K562 (cell line): ENCODE measurements around the gene MRNIP. TPM values are rescaled to one million over a fixed set of nuclear protein-coding genes. Genes with fewer than 3 reads are reported as not detected.

Experiments
- ARID1B ChIP-seq: fragments of 450-650 bp; IDR thresholded peaks from 2 replicates; pipeline ENCODE4 v1.6.1; 2016; ENCODE audit warnings: antibody characterized with exemption, mild to moderate bottlenecking, inconsistent platforms
- CHCHD3 ChIP-seq: fragments of 250-450 bp; sonication (Bioruptor Pico); IDR thresholded peaks from 2 replicates; pipeline ENCODE4 v2.1.2; 2022; ENCODE audit warnings: mild to moderate bottlenecking
- CHD4 ChIP-seq: fragments of 200-600 bp; sonication (generic); IDR thresholded peaks from 3 replicates; pipeline ENCODE4 v1.6.1; 2012; ENCODE audit warnings: low read depth, mild to moderate bottlenecking, mixed read lengths, low read length, inconsistent platforms; ENCODE audit not compliant: insufficient read depth, insufficient replicate concordance, poor library complexity, severe bottlenecking
- CSDE1 ChIP-seq, 2 experiments: fragments of 450-650 bp; IDR thresholded peaks; 2 replicates each; pipeline ENCODE4 v1.6.1; 2016; ENCODE audit warnings: mild to moderate bottlenecking in 1 of 2
- DIDO1 ChIP-seq: fragments of 450-650 bp; IDR thresholded peaks from 2 replicates; pipeline ENCODE4 v1.6.1; 2016; ENCODE audit warnings: low read depth, missing biosample characterization, missing genetic modification characterization
- E2F4 ChIP-seq: sonication (generic); formaldehyde crosslinking; IDR thresholded peaks from 2 replicates; pipeline ENCODE4 v1.8.0; 2022; ENCODE audit warnings: mild to moderate bottlenecking, low read depth, missing genetic modification reagents
- EGR1 ChIP-seq: fragments of 450-650 bp; conservative IDR thresholded peaks from 2 replicates; pipeline ENCODE4 v1.6.1; 2017; ENCODE audit warnings: mild to moderate bottlenecking
- ETS1 ChIP-seq: conservative IDR thresholded peaks from 2 replicates; pipeline ENCODE4 v1.6.1; 2011; ENCODE audit warnings: low read depth, mild to moderate bottlenecking, low read length; ENCODE audit not compliant: control insufficient read depth
- FOXK1 ChIP-seq: sonication (generic); formaldehyde crosslinking; IDR thresholded peaks from 2 replicates; pipeline ENCODE4 v1.8.0; 2022; ENCODE audit warnings: missing genetic modification reagents, mild to moderate bottlenecking, borderline replicate concordance
- HNRNPUL1 ChIP-seq: fragments of 200-400 bp; formaldehyde crosslinking; IDR thresholded peaks from 2 replicates; pipeline ENCODE4 v1.6.1; 2017; ENCODE audit warnings: low read length
- KDM2B ChIP-seq: fragments of 250-450 bp; sonication (Bioruptor Pico); IDR thresholded peaks from 2 replicates; pipeline ENCODE4 v1.8.0; 2021; ENCODE audit warnings: mild to moderate bottlenecking, moderate library complexity
- KLF13 ChIP-seq: fragments of 450-650 bp; IDR thresholded peaks from 2 replicates; pipeline ENCODE4 v1.6.1; 2016; ENCODE audit warnings: missing genetic modification characterization, low read depth, mild to moderate bottlenecking, missing compliant biosample characterization, moderate library complexity, borderline replicate concordance
- POLR3A ChIP-seq: IDR thresholded peaks from 2 replicates; pipeline ENCODE4 v1.6.1; 2011; ENCODE audit warnings: borderline replicate concordance, mild to moderate bottlenecking, moderate library complexity; ENCODE audit not compliant: insufficient read length, insufficient read depth; ENCODE audit errors: extremely low read depth
- POLR3G ChIP-seq: IDR thresholded peaks from 2 replicates; pipeline ENCODE4 v1.6.1; 2011; ENCODE audit not compliant: insufficient read length, insufficient replicate concordance; ENCODE audit errors: extremely low read depth
- PYGO2 ChIP-seq: fragments of 450-650 bp; IDR thresholded peaks from 2 replicates; pipeline ENCODE4 v1.6.1; 2016; ENCODE audit warnings: mild to moderate bottlenecking, missing genetic modification characterization, moderate library complexity, missing compliant biosample characterization
- RAD51 ChIP-seq: fragments of 450-650 bp; IDR thresholded peaks from 2 replicates; pipeline ENCODE4 v1.7.1; 2016; ENCODE audit warnings: low read depth, mild to moderate bottlenecking, borderline replicate concordance
- SIN3B ChIP-seq: fragments of 450-650 bp; IDR thresholded peaks from 2 replicates; pipeline ENCODE4 v1.6.1; 2017; ENCODE audit warnings: low read depth, mild to moderate bottlenecking, moderate library complexity
- SMAD4 ChIP-seq: fragments of 250-450 bp; sonication (Bioruptor Pico); conservative IDR thresholded peaks from 2 replicates; pipeline ENCODE4 v1.8.0; 2021; ENCODE audit warnings: inconsistent platforms, mild to moderate bottlenecking, moderate library complexity
- TBL1XR1 ChIP-seq, 2 experiments: IDR thresholded peaks; 2 replicates each; pipeline ENCODE4 v1.6.1; 2012; ENCODE audit warnings: improper control_type of control experiment in 2 of 2, low read length in 2 of 2, mild to moderate bottlenecking in 1 of 2
- TEAD4 ChIP-seq, 2 experiments: sonication (generic) in 1 of 2; formaldehyde crosslinking in 1 of 2; IDR thresholded peaks; 2 replicates each; pipeline versions ENCODE4 v1.6.1 to v1.8.0; 2012 to 2022; ENCODE audit warnings: borderline replicate concordance in 1 of 2, inconsistent platforms in 1 of 2, low read length in 1 of 2, mild to moderate bottlenecking in 1 of 2, missing genetic modification reagents in 1 of 2
- ZBTB26 ChIP-seq: fragments of 450-650 bp; formaldehyde crosslinking; IDR thresholded peaks from 2 replicates; pipeline ENCODE4 v1.4.0; 2022; ENCODE audit warnings: missing genetic modification characterization
- ZKSCAN3 ChIP-seq: fragments of 250-450 bp; sonication (Bioruptor Pico); IDR thresholded peaks from 2 replicates; pipeline ENCODE4 v1.4.0; 2020
- ZNF277 ChIP-seq: fragments of 250-450 bp; sonication (Bioruptor Pico); IDR thresholded peaks from 2 replicates; pipeline ENCODE4 v1.8.0; 2022; ENCODE audit warnings: inconsistent platforms, mild to moderate bottlenecking, moderate library complexity, borderline replicate concordance
- polyA plus RNA-seq, 8 experiments: library from polyadenylated mRNA; depleted of rRNA in 4 of 8; stranded (reverse) in 5 of 8; unstranded in 3 of 8; fragments of >200 nt; fragmentation: Nextera tagmentation in 2 of 8; fragmentation: Illumina TruSeq in 1 of 8; extraction: Ambion mirVana in 2 of 8; extraction: Trizol in 1 of 8; gene quantifications; 2 replicates each; pipeline versions ENCODE4 v1.2.1 to v1.2.3, GENCODE V29; 2011 to 2014; ENCODE audit warnings: inconsistent platforms in 1 of 8, missing spikeins in 1 of 8
- total RNA-seq, 7 experiments: library from RNA; depleted of rRNA in 6 of 7; stranded (reverse); fragments of >200 nt in 6 of 7; fragmentation: Illumina TruSeq in 2 of 7; extraction: Trizol in 2 of 7; gene quantifications; 2 replicates each; pipeline versions ENCODE4 v1.2.1 to v1.2.3, GENCODE V29; 2011 to 2021; ENCODE audit warnings: low replicate concordance in 1 of 7

Gene MRNIP
- total and polyA plus RNA-seq, 9 of the 15 experiments (the other 6 are each of a cell fraction or from before 2014, with no cell fraction given): 3.6 to 39.0 (median 16.8) TPM

GRCh38 chr5:179907556-179908324 lies 49.1 kb upstream of the MRNIP start, which contains the start of gene TBC1D9B (continued):
- TF ChIP-seq ETS1 (peak; percentile 68; the same call in 1 of the 2 replicates), DIDO1 (tag) (no peak), KLF13 (no peak), POLR3G (no peak), EGR1 (peak; percentile 42; the same call in 1 of the 2 replicates), TBL1XR1 (IDR thresholded peaks at IDR 0.05; ENCODE audit: low read length in 2 of 2) (no peak), CHD4 (no peak), ZBTB26 (CRISPR knock-in tag) (no peak), ARID1B (no peak), HNRNPUL1 (no peak), ZKSCAN3 (no peak), E2F4 (CRISPR knock-in tag) (no peak), TEAD4 (IDR thresholded peaks at IDR 0.05; ENCODE audit: low read length) (no peak), TEAD4 (CRISPR knock-in tag; IDR thresholded peaks at IDR 0.05; ENCODE audit: borderline replicate concordance) (no peak), CSDE1 (IDR thresholded peaks at IDR 0.05) (no peak), FOXK1 (CRISPR knock-in tag) (no peak), ZNF277 (CRISPR knock-in tag) (no peak), RAD51 (no peak), KDM2B (CRISPR knock-in tag) (0 out of 2 replicates have a peak, but pooled peaks have one; percentile 42), SMAD4 (CRISPR knock-in tag) (peak; percentile 72), PYGO2 (tag) (no peak), SIN3B (peak; percentile 48; the same call in 1 of the 2 replicates), POLR3A (no peak), CHCHD3 (CRISPR knock-in tag) (no peak)
